MM.1S (cell line): ENCODE measurements around the gene LINGO4.

Source experiments
- EZH2 ChIP-seq: fragments of 300-600 bp; sonication (generic); optimal IDR thresholded peaks from 2 replicates; pipeline ENCODE3; 2017; ENCODE audit warnings: low read depth, mild to moderate bottlenecking, antibody characterized with exemption, low read length, mixed read lengths
- TF ChIP-seq, protein P1 (sequence below): fragments of 300-600 bp; sonication (generic); IDR thresholded peaks from 2 replicates; pipeline ENCODE4 v1.5.1; 2016; ENCODE audit warnings: antibody characterized with exemption, low read length, mixed read lengths

DNA sequence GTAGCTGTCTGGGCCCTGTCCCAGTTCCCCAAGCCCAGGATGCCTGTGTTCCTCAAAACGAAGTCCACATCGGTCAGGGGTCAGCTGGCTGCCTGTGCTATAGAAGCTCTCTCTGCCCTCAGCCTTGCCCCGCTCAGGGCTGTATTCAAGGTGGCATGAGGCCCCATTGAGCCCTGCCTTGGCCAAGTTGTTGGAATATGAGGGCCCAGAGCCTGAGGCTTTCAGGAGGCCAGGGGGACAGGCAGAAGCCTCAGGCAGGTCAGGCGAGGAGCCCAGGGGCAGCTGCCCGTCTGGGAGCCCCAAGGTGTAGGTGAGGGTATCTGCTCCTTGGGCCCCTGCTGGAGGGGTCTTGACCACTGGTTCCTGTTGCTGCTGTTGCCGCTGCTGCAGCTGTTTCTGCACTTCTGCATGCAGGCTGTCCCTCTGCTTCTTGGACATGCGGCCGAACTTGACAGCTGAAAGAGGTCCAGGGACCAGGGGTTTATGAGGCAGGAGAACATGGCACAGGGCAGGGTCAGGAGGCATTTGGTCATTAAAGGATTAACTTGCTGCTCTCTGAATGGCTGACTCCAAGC is 9.8 kb upstream of the LINGO4 start:
- TF ChIP-seq, protein P1, sequence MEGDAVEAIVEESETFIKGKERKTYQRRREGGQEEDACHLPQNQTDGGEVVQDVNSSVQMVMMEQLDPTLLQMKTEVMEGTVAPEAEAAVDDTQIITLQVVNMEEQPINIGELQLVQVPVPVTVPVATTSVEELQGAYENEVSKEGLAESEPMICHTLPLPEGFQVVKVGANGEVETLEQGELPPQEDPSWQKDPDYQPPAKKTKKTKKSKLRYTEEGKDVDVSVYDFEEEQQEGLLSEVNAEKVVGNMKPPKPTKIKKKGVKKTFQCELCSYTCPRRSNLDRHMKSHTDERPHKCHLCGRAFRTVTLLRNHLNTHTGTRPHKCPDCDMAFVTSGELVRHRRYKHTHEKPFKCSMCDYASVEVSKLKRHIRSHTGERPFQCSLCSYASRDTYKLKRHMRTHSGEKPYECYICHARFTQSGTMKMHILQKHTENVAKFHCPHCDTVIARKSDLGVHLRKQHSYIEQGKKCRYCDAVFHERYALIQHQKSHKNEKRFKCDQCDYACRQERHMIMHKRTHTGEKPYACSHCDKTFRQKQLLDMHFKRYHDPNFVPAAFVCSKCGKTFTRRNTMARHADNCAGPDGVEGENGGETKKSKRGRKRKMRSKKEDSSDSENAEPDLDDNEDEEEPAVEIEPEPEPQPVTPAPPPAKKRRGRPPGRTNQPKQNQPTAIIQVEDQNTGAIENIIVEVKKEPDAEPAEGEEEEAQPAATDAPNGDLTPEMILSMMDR, result no peak
- TF ChIP-seq EZH2, result no peak
